Measurements from ENCODE around the gene HSBP1.

The HSBP1 gene

DNA sequence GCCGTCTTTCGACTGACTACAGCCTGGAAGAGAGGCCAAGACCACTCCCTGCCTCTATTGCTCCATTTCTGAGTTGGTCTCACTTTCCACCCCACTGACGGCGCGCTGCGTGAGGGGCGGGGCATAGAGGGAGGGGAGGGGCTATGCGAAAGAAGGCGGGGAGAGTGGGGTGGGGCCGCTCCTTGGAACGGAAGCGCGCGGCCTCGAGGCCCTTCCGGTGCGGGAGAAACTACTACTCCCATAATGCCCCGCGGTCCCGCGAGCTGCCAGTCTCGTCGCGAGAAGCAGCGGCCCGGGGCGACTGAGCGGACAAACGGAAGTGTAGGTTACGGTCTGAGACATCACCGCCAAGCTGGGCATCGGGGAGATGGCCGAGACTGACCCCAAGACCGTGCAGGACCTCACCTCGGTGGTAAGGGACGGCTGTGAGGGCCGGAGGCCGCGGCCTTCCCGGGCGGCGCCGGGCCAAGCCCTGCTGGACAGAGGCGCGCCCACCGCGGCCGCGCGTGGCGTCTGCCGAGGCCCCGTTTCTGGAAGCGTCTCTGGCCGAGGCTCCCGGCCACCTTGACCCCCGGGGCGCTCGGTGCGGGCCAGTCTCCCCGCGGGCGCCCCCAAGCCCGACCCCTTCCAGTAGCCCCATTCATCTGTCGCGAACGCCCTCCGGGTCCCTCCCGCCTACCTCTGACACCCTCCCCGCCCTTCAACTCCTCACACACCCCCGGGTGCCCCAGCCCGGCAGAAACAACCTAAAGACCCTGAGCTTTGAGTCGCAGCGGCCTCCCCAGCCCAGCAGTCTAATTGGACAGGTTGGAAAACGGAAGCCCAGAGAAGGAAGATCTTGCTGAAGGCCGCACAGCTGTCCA, at the start of gene HSBP1:
Gene HSBP1 (plus strand): TSS at position 269 of the 863 bp plus-strand sequence. CDS start 99 bp downstream, at position 368.
- DNase-seq: peak; percentile 68 to 86

DNA sequence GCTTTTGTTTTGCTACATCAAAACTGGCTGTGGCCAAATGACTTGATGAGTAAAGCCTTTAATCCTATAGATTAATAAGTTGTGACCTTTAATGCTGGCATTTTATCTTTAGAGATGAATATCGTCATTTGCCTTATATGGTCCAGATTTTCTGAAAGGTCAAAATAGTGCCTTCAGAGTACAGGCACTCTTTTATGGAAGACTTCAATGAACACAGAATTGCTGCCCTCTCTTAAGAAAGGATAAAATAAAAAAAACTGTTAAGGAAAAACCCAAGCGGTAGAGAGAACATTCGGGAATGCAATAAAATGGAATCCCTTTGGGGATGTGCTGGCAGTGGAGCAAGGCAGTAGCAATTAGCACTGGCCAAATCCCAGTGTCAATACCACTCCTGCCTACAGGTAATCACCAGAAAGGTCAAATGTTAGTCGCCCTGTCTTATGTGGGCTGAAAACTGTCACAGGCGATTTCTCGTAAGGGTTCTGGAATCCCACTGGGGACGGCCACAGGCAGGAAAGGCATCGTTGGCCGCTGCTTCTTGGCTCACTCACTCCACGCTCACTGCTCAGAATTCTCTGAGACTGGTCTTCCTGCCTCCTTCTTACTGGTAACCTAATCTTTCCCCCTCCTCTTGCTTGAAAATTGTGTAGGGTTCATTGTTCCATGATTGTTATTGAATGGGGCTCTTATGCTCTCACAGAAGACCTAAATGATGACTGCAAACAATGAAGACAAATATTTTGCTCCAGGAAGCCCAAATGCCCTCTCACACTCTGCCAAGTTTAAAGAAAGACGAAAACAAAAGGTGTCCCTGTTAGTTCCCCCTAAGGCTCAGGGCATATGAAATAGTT, 45.4 kb upstream of the HSBP1 start:
- no peak for DNase-seq

- DNase-seq: no peak
Measured at GRCh38 chr16:83762992-83763358, 44.8 kb upstream of the HSBP1 start.

DNA sequence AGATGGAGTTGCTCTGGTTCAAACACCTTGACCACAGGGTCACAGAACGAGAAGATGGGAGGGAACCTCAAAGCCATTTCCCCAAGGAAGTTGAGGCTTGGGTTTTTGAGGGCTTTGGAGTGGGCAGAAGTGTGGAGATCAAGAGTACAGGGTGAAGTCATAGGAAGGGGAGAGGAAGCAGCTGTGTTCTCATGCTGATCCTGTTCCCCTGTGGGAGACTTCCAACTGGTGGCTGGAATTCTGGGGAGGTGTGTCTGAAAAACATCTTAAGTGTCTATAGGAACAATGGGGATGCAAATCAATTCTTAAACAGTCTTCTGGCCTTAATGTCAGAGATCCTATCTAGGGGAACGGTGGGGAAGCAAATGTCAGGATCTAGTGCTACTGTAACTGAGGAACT, 38.8 kb upstream of the HSBP1 start:
- no peak for DNase-seq

DNA sequence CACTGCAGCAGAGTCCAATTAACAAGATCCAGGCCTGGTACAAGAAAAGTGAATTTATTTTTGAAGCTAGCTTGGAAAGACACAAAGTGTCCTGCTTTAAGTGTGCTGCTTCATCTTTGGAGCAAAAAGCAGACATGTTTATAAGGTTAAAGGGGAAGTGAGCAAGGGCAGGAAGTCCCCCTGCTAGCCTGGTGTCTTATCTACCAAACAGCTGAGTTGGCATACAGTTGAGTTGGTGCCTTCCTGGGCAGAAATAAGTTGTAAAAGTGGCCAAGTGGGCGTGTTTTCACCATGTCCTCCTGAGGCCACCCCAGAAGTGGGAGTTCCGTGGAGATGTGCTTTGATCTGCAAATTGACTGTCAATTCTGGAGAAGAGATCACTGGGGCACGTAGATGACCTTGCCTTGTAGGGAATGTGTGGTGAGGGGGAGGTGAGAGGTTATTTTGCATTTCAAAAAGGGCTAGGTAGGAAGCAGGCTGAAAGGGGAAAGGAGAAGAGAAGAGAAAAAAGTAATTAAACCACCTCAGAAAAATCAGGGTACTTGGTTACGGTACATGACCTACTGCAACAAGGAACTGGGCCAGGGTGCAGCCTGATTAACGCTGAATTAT, 38.3 kb upstream of the HSBP1 start:
- no peak for DNase-seq

- DNase-seq: no peak
Measured at GRCh38 chr16:83771306-83771942, 36.4 kb upstream of the HSBP1 start.

DNA sequence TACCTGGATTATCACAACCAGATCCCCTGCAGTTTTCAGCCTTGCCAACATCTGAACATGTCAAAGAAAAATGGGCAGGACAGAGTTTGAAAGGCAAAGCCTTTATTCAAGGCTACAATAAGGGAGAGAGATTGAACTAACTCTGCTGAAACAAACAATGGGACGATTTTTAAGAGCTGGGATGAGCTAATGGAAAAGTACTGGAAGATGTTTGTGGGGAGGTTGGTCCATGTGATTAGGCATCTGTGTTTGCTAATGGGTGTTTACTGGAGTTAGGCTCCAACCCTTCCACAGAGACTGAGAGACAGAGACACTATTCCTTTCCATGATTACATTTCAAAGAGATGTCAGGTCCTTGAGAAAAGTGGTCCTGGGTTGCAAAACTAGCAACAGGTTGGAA, 35.0 kb upstream of the HSBP1 start:
- no peak for DNase-seq

DNA sequence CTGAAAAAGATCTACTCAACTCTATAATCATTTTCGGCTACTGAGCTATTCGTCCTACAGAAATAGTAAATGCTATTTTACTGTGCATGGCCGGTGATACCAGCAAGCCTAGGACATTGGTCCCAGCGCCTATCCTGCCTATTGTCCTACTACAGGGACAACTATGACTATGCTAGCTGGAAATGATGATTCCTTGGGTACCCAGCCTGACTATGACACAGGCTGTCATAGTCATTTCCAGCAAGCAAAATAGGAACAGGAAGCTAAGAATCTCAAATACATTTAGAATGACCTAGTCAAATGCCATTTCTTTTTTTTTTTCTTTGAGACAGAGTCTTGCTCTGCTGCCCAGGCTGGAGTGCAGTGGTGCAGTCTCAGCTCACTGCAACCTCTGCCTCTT, 33.7 kb upstream of the HSBP1 start:
- no peak for DNase-seq

DNA sequence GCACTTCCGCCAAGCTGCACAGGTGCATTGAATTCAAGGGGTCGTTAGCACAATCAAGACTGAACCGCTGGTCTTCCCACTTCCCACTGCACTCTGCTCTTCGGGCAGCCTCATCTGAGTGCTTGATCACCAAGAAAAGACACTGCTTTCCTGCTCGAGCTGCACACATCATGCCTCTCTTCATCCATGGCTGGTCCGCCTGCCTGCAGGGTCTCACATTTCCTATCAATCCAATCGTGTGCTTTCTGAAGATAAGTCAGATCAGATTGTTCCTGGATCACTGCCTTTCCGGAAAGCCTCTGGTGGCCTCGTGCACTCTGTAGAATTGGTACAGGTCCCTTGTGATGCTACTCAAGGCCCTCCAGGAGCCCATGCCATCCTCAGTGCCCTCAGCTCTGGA, 30.8 kb upstream of the HSBP1 start:
- DNase-seq: no peak

GRCh38 chr16:83779886-83780285, 27.9 kb upstream of the HSBP1 start:
- no peak for DNase-seq

GRCh38 chr16:83785455-83785854, 22.3 kb upstream of the HSBP1 start:
- DNase-seq: no peak

DNA sequence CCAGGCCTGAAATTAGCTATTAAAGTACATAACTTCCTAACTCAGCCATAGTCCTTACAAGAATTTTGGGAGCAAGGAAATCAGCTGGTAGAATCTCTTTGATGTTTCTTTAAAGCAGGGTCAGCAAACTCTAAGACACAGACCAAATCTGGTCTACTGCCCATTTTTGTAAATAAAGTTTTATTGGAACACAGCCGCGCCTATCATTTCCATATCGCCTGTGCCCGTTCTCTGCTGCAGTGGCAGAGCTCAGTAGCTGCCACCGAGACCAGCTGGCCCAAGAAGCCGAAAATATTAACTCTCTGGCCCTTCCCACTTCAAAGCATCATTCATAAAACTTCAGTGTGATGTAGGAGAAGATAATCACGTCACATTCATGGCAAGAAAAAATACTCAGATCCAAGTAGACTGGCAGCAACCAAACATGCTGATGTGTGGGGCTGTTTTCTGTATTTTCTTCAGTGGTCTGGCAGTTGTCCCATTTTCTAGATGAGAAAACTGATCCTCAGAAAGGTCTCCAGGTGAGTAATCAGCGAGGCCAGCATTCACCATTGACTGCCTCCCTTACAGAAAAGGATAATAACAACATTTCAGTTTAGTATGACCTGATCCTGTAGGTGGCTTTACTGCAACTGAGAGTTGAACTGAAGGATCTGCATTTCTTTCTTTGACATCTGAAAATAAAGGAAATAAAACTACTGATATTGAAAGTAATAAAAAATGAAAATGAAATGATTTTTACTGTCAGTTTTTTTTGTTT, 18.0 kb upstream of the HSBP1 start:
- DNase-seq: no peak

DNA sequence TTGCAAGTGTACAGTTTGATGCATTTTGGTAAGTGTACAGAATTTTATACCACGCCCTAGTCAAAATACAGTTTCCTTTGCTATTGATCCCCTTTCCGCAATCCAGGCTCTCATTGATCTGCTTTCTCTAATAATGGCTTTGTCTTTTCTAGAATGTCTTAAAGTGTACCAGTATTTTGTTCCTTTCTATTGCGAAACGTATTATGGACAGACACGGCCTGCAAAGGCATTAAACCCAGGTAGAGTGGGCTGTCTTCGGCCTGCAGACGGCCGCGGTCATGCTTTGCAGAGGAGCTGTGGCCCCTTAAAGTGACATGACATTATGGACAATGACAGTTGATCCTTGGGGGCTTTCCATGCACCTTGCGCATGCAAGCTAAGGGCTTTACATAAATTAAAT, 15.9 kb upstream of the HSBP1 start:
- no peak for DNase-seq

DNA sequence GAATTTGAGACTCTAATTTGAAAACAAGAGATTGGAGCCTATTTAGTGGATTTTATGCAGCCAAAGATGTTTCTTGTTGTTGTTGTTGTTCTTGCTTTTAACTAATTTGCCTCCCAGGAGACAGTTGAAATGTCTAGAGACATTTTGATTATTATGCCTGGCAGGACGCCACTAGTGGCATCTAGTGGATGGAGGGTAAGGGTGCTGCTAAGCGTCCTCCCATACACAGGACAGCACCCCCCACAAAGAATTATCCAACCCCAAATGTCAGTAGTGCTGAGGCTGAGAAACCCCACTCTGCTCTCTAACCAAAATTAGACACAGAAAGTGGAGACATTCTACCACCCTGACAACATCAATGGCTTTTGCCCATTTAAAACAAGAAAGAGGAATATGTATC, 15.4 kb upstream of the HSBP1 start:
- DNase-seq: no peak

GRCh38 chr16:83793179-83793578, 14.6 kb upstream of the HSBP1 start:
- DNase-seq: no peak

- no peak for DNase-seq
Measured at GRCh38 chr16:83794860-83795554, 12.8 kb upstream of the HSBP1 start.

DNA sequence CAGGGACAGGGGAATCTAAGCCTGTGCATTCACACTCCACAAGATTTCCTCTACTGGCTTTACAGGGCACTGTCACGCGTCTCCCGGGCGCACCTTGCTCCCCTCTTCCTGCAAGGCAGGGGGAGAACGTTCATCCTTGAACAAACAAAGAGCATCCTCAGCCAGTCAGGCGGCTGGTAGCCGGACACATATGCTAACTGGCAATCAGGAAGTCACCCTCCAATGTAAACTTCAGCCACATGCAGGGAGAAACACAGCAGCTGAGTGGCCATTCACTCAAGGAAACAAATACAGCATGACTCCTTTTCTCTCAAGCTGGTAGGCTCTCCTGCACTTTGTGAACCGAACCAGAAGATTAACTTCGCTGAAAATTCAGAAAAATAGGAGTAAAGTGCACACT, 10.8 kb upstream of the HSBP1 start:
- DNase-seq: no peak

GRCh38 chr16:83799336-83799735, 8.4 kb upstream of the HSBP1 start:
- DNase-seq: no peak

GRCh38 chr16:83802135-83802534, 5.6 kb upstream of the HSBP1 start:
- DNase-seq: no peak

DNA sequence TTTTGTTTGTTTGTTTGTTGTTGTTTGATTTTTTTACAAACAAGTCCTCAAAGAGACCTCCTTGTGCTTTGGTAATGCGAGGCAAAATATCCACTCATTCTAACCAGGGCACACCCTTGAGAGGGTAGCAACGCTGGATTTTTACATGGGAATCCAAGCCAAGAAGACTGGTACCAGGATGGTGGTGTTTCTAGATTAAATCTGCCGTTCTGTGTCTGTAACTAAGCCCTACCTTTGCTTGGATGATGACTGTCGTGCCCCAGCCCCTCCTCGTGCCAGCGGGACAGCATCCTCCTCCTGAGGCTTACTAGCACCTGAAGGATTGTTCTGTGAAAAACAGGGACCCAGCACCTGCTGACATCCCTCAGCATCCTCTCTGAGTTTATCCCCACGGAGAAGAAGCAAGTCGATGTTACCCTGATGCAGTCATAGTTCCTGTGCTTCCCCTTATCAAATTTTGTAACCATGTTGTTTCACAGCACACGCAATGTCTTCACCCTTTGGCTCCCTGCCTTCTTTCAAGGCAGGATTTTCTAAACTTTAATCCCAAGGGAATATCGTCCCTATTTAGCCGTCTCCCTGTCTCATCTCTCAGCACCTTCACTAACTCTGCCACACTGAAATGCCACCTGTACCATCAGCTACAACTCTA, 5.1 kb upstream of the HSBP1 start:
- DNase-seq: no peak

- no peak for DNase-seq
Measured at GRCh38 chr16:83803811-83804210, 4.0 kb upstream of the HSBP1 start.
